HL-60 (cell line): ENCODE results near the gene IL18.
"Not testable (repeated sequence)": the region's sequence is repeated elsewhere in the genome, so short reads cannot be mapped to it uniquely, and the experiment has no call there.

Experiments
- DNase-seq, 2 experiments: peaks; one replicate each; pipeline ENCODE4 v3.0.0-alpha.2; 2010 to 2020; ENCODE audit warnings: low read depth in 1 of 2, low spot score in 1 of 2
- H3K27ac ChIP-seq: fragments of 250-450 bp; sonication (Bioruptor Pico); replicated peaks from 2 replicates; pipeline ENCODE4 v1.5.1; 2020; ENCODE audit warnings: mild to moderate bottlenecking, moderate library complexity
- H3K27me3 ChIP-seq: fragments of 250-450 bp; sonication (Bioruptor Pico); 2 replicates; pipeline ENCODE4 v1.5.1; 2021; ENCODE audit warnings: mild to moderate bottlenecking, moderate library complexity; ENCODE audit not compliant: insufficient read depth, poor library complexity, severe bottlenecking
- H3K4me3 ChIP-seq: replicated peaks from 2 replicates; pipeline ENCODE4 v1.5.1; 2011; ENCODE audit warnings: mild to moderate bottlenecking, control low read depth, low read length; ENCODE audit not compliant: insufficient read depth
- CTCF ChIP-seq: IDR thresholded peaks from one replicate; pipeline ENCODE4 v1.5.1; 2011; ENCODE audit warnings: low read length, control low read depth, inconsistent platforms; ENCODE audit not compliant: insufficient read depth
- GABPA ChIP-seq: IDR thresholded peaks from 2 replicates; pipeline ENCODE4 v1.6.1; 2012; ENCODE audit warnings: low read depth
- POLR2AphosphoS5 ChIP-seq: IDR thresholded peaks from 2 replicates; pipeline ENCODE4 v1.6.1; 2012; ENCODE audit warnings: low read depth
- SPI1 ChIP-seq: IDR thresholded peaks from 2 replicates; pipeline ENCODE4 v1.6.1; 2012; ENCODE audit warnings: low read depth, mild to moderate bottlenecking, borderline replicate concordance
- TF ChIP-seq, protein P1 (sequence below): IDR thresholded peaks from 2 replicates; pipeline ENCODE4 v1.6.1; 2012; ENCODE audit warnings: low read depth; ENCODE audit not compliant: insufficient replicate concordance

IL18 gene

GRCh38 chr11:112096194-112096593 is 67.7 kb downstream of the IL18 start:
- no peak for TF ChIP-seq SPI1
- TF ChIP-seq, protein P1, sequence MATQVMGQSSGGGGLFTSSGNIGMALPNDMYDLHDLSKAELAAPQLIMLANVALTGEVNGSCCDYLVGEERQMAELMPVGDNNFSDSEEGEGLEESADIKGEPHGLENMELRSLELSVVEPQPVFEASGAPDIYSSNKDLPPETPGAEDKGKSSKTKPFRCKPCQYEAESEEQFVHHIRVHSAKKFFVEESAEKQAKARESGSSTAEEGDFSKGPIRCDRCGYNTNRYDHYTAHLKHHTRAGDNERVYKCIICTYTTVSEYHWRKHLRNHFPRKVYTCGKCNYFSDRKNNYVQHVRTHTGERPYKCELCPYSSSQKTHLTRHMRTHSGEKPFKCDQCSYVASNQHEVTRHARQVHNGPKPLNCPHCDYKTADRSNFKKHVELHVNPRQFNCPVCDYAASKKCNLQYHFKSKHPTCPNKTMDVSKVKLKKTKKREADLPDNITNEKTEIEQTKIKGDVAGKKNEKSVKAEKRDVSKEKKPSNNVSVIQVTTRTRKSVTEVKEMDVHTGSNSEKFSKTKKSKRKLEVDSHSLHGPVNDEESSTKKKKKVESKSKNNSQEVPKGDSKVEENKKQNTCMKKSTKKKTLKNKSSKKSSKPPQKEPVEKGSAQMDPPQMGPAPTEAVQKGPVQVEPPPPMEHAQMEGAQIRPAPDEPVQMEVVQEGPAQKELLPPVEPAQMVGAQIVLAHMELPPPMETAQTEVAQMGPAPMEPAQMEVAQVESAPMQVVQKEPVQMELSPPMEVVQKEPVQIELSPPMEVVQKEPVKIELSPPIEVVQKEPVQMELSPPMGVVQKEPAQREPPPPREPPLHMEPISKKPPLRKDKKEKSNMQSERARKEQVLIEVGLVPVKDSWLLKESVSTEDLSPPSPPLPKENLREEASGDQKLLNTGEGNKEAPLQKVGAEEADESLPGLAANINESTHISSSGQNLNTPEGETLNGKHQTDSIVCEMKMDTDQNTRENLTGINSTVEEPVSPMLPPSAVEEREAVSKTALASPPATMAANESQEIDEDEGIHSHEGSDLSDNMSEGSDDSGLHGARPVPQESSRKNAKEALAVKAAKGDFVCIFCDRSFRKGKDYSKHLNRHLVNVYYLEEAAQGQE = no peak
- no peak for TF ChIP-seq POLR2AphosphoS5
- TF ChIP-seq GABPA = no peak
- no peak for TF ChIP-seq CTCF
- no peaks in the 10 kb centered on the region for H3K27me3 ChIP-seq

DNA sequence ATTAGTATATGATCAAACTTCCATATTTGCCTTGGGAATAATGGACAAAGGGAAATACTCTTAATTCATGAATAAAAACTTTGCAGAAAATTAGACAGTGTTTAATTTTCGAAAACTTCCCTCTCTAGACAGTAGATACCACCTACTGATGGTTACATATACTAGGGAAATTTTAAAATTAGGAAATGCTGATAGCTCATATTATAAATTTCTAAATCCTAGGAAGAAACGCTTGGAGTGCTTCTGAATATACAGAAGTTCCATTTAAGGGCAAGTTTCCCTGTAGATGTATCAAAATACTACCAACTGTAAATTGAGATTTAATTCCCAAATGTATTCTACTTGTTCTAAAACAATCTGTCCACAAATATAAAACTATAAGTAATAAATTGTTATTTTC is 68.6 kb downstream of the IL18 start:
- H3K27ac ChIP-seq, H3K4me3 ChIP-seq, H3K27me3 ChIP-seq, DNase-seq: not testable (repeated sequence)

More at GRCh38 chr11:112096194-112096593, 67.7 kb downstream of the IL18 start:
- Histone ChIP-seq H3K27ac (no peak overlapping the region), H3K4me3 (no peak overlapping the region)
- DNase-seq = no peak
